Epidermal melanocyte (primary cell): ENCODE measurements around the gene QRICH1.

Experiments
- DNase-seq: peaks from one replicate; pipeline ENCODE4 v3.0.0; 2011; ENCODE audit warnings: low spot score; ENCODE audit not compliant: insufficient read length

Gene QRICH1

DNA sequence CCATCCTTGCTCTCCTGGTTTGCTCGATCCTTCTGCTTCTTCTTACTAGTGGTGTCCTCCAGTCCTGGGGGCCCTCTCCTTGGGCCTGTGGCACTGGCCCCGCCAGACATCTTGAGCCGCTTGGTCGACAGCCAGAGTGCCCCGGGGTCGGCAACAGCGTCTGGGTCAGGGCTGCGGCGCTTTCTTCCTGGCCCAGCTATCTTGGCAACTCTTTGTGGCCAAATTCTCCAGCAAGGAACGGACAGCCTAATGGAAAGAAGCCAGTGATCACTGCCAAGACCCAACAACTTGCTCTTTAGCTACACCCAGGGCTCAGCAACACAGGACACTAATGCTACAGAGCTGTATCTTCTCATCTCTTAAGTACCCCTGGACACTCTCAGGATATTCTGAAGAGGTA lies 25.2 kb upstream of the QRICH1 start:
- DNase-seq: no peak

- DNase-seq: no peak
Measured at GRCh38 chr3:49112262-49112661, 18.4 kb upstream of the QRICH1 start.

GRCh38 chr3:49111347-49111746 lies 17.5 kb upstream of the QRICH1 start:
- DNase-seq: no peak

GRCh38 chr3:49110780-49111179 lies 16.9 kb upstream of the QRICH1 start:
- DNase-seq: no peak

DNA sequence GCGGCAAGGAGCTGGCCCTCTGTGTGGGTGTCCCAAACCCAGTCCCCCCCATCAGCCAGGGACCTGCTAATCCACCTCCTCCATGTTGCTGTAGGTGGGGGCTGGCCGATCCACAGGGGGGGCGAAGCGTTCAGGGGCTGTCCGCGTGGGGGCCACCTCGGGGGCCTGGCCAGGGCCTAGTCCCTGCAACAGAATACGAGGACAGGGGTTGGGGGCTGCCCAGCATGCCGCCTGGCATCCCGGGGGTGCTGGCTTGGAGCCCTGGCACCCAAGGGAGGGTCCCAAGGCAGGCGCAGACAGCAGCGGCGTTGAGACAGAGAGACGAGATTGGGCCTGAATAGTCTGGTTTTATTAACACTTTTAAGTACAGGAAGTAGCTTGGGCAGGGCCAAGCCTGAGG lies 14.5 kb upstream of the QRICH1 start:
- DNase-seq: no peak

DNA sequence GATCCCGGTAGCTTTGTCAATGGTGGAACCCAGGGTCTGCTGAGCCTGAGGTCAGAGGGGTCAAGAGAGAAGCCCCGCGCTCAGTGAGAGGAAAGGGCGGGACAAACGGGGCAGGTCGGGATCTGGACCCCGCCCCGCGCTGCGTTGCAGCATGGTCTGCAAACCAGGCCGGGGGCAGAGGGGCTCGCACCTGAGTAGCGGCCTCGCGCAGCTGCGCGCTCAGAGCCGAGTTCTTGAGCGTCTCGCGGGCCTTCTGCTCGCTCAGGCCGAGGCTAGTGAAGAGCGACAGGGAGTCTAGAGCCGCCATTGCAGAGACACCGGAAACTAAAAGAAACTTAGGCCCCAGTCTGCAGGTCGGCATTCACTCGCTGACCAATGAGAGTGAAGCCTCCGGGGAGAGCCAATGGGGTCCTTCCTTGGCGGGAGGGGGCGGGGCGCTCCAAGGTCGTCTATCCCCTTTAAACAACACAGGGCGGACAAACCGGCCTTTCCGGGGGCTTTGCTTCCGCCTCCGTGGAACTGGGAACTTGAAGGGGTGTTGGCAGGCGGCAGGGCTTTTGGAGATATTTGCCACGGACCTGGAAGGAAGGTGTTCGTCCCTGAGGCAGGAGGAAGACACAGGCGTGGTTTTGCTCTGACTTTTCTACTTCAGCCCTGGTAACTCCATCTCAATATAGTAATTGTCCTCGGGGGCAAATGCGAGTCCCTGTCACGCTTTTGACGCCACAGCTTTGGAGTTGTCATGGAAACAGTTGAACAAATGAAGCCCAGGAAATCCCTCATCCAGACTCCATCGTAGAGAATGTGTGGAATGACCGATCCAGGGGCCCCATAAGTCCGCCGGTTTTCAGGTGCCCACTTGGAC lies 10.8 kb upstream of the QRICH1 start, which contains the start of gene QARS1:
Gene QARS1 (minus strand): TSS at position 331 of the 865 bp plus-strand sequence. CDS start 24 bp downstream, at position 307.
- peak; percentile 99 for DNase-seq

DNA sequence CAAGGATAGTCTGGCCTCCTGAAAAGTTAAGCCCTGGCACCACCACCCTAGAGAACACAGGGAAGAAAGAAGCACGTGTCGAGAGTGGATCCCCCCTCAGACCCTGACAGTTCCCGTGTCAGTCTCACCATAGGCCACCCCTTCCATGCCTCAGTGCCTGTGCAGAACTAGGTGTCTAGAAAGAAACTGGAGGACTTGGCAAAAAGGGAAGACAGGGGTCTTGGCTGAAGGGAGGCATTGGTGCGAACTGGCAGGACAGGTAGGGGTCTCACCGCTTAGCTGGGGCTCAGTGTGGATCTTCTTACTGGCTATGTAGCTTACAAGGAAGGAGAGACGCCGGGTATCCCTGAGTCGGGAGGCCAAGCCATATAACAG lies 10.2 kb upstream of the QRICH1 start:
- DNase-seq: no peak

DNA sequence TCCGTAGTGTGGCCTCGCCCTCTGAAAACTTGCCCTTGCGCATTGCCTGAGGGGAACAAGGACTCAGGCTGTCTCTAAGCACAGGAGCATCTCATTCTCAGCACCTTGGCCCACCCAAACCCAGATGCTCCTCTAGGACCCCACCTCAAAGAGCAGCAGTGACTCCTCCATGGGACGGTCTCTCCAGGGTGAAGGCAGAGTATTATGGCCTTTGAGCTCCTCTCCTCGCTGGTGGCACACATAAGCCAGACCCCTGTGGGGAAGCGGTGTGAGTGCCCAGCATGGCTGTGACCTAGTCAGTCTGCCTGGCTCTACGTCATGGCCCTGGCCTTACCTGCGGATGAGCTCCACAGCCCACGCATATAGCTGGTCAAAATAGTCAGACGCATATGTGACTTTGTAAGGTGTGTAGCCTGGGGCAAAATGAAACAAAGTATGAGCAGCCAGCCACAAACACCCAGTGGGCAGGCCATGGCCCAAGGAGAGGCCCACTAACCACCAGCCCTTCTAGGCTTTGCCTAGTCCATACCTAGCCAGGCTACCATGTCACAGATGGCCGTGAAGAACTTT lies 6.3 kb upstream of the QRICH1 start:
- no peak for DNase-seq

- no peak for DNase-seq
Measured at GRCh38 chr3:49098910-49099630, 5.2 kb upstream of the QRICH1 start.

DNA sequence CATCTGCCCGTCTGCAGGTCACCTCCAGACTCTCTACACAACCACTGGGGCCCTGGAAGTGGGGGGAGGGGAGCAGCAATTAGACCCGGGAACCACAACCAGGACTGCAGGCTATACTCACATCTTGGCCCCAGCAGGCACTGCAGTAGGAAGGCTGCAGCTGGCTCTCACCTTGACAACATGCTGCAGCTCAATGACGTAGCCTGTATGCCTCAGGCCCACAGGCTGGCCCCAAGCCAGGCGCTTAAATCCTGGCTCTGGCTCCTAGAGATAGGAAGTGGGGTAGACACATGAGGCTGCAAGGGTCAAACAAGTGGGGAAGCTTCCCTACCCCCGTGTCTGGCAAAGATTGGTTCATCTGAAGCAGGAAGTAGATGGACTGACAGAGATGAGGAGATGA lies 4.6 kb upstream of the QRICH1 start:
- no peak for DNase-seq

GRCh38 chr3:49092938-49093852 lies 676 bp downstream of the QRICH1 start:
- DNase-seq: peak; percentile 27

- DNase-seq: no peak
Measured at GRCh38 chr3:49081429-49081828, 12.4 kb downstream of the QRICH1 start.

GRCh38 chr3:49079270-49079669 lies 14.6 kb downstream of the QRICH1 start:
- no peak for DNase-seq

DNA sequence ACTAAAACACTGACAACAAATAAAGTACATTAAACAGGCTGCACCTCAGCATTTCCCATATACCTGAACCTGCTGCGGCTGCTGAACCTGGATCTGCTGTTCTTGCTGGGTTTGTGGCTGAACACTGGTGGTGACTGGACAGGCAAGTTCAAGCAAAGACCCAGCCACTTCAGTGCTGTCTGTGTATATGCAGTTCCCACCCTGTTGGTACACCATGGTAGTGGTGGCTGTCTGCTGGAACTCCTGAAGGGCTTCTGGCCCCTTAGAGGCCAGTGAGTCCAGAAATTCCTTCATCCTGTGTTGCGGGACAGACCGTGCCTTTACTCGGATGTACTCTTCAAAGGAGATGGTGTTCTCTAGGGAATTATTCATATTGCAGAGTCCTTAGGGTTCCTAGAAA lies 17.2 kb downstream of the QRICH1 start:
- DNase-seq: no peak

DNA sequence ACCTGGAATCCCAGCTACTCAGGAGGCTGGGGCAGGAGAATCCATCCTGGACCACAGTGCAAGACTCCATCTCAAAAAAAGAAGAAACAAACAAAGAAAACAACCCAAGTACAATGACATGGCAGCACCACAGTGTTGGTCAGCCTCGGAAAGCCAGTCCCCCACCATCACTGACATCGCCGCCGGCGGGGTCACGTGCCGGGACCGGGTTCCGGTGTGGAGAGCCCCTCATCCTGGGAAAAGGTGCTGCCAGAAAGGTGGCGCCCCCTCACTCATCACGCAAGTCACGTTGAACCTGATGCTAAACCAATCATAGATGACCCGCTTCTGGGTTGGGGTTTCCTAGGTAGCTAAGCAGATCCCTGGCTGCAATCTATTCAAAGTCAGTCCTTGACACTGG lies 17.8 kb downstream of the QRICH1 start:
- no peak for DNase-seq

GRCh38 chr3:49058011-49058410 lies 35.9 kb downstream of the QRICH1 start:
- no peak for DNase-seq

DNA sequence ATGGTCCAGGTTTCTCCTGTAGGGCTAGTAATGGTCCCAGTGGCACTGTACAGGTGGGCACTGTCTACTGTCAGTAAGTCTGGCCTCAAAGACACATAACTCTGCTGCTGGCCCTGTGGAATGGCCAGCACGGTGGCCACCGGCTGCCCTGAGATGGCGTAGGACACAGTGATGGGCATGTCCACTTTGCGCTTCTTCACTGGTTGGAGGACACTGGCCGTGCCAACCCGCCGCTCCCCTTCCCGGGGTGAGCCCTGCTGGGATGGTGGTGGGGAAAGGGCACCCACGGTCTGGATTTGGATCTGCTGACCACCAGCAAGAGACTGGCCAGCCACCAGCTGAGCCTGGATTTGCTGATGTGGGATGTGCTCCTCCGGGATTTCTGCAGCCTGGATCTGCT lies 36.6 kb downstream of the QRICH1 start:
- DNase-seq: no peak

GRCh38 chr3:49054344-49054862 lies 39.5 kb downstream of the QRICH1 start:
- DNase-seq: no peak

DNA sequence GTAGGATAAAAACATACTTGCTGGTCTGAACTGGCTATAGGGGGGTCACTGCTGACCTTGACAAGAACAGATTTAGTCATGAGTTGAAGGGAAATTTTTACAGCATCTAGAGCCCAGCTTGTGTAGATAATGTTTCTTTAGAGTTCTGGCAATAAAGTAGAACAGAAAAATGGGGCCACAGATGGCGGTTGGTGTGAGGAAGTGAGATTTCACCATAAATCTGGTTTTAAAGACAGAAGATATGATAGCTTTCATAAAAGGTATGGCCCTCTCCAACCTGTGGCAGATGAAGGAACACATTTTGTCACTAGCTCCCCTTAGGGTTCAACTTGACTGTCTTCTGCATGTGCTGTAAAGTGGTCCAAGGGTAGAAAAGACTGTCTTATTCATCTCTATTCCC lies 40.3 kb downstream of the QRICH1 start:
- no peak for DNase-seq

- DNase-seq: no peak
Measured at GRCh38 chr3:49035281-49035680, 58.6 kb downstream of the QRICH1 start.

- DNase-seq: no peak
Measured at GRCh38 chr3:49034650-49035049, 59.2 kb downstream of the QRICH1 start.
